ACHN (cell line): ENCODE measurements around the gene C5orf58.

Source experiments
- DNase-seq: peaks from one replicate; pipeline ENCODE4 v3.0.0-alpha.2; 2015
- in situ Hi-C: cut with HindIII; loops from 2 replicates; pipeline ENCODE4 v1.10.0; 2017; ENCODE audit warnings: low sequenced_read_pairs, low pct_ligation_motif_present, low pct_unique_long_range_greater_than_20kb

C5orf58 gene

GRCh38 chr5:170232786-170233185 lies at the start of gene C5orf58:
Gene C5orf58 (plus strand): TSS chr5:170232985. CDS start chr5:170234977, 1,992 bp downstream.
- in situ Hi-C loops: no loop called here
- DNase-seq: no peak

GRCh38 chr5:170183816-170184687 lies 48.7 kb upstream of the C5orf58 start:
- DNase-seq: peak; percentile 63
- in situ Hi-C loops: no loop called here

- DNase-seq: no peak
- in situ Hi-C loops: no loop called here
These were observed 48.0 kb upstream of the C5orf58 start for GRCh38 chr5:170184737-170185136.

GRCh38 chr5:170186156-170186555 lies 46.6 kb upstream of the C5orf58 start:
- DNase-seq: no peak
- in situ Hi-C loops: no loop called here

- no peak for DNase-seq
- in situ Hi-C loops: no loop called here
These were observed 45.9 kb upstream of the C5orf58 start for GRCh38 chr5:170186856-170187255.

GRCh38 chr5:170190436-170191134 lies 42.2 kb upstream of the C5orf58 start:
- in situ Hi-C loops: no loop called here

GRCh38 chr5:170192829-170193228 lies 40.0 kb upstream of the C5orf58 start:
- DNase-seq: no peak
- in situ Hi-C loops: no loop called here

More at GRCh38 chr5:170190436-170191134, 42.2 kb upstream of the C5orf58 start:
- DNase-seq: no peak

GRCh38 chr5:170195961-170196360 lies 36.8 kb upstream of the C5orf58 start:
- no peak for DNase-seq
- in situ Hi-C loops: no loop called here

- in situ Hi-C loops: loop anchor here (25.0 kb wide), 1 partner anchor 114 kb away; no protein-coding TSS in a partner anchor
- no peak for DNase-seq
These were observed 31.9 kb upstream of the C5orf58 start for GRCh38 chr5:170200876-170201275.

- in situ Hi-C loops: loop anchor here (25.0 kb wide), 1 partner anchor 114 kb away; no protein-coding TSS in a partner anchor
- no peak for DNase-seq
These were observed 31.5 kb upstream of the C5orf58 start for GRCh38 chr5:170201311-170201710.

- in situ Hi-C loops: loop anchor here (25.0 kb wide), 1 partner anchor 115 kb away; no protein-coding TSS in a partner anchor
- no peak for DNase-seq
These were observed 30.7 kb upstream of the C5orf58 start for GRCh38 chr5:170202117-170202516.

GRCh38 chr5:170204202-170204601 lies 28.6 kb upstream of the C5orf58 start:
- in situ Hi-C loops: loop anchor here (25.0 kb wide), 1 partner anchor 117 kb away; no protein-coding TSS in a partner anchor
- DNase-seq: no peak

GRCh38 chr5:170206216-170206615 lies 26.6 kb upstream of the C5orf58 start:
- in situ Hi-C loops: loop anchor here (25.0 kb wide), 1 partner anchor 119 kb away; no protein-coding TSS in a partner anchor
- no peak for DNase-seq

- in situ Hi-C loops: loop anchor here (25.0 kb wide), 1 partner anchor 120 kb away; no protein-coding TSS in a partner anchor
- DNase-seq: no peak
These were observed 25.8 kb upstream of the C5orf58 start for GRCh38 chr5:170206958-170207357.

- in situ Hi-C loops: loop anchor here (25.0 kb wide), 1 partner anchor 124 kb away; no protein-coding TSS in a partner anchor
- DNase-seq: no peak
These were observed 21.0 kb upstream of the C5orf58 start for GRCh38 chr5:170211575-170212334.

GRCh38 chr5:170216257-170216864 lies 16.4 kb upstream of the C5orf58 start:
- DNase-seq: peak; percentile 52
- in situ Hi-C loops: loop anchor here (25.0 kb wide), 1 partner anchor 129 kb away; no protein-coding TSS in a partner anchor

- no peak for DNase-seq
- in situ Hi-C loops: loop anchor here (25.0 kb wide), 1 partner anchor 131 kb away; no protein-coding TSS in a partner anchor
These were observed 15.0 kb upstream of the C5orf58 start for GRCh38 chr5:170217831-170218230.

- in situ Hi-C loops: loop anchor here (25.0 kb wide), 1 partner anchor 131 kb away; no protein-coding TSS in a partner anchor
- no peak for DNase-seq
These were observed 14.1 kb upstream of the C5orf58 start for GRCh38 chr5:170218726-170219125.
